Esophagus muscularis mucosa (tissue), 3 donors: ENCODE results near the gene IRF4.

ENCODE experiments used
- EP300 ChIP-seq: sonication (generic); formaldehyde crosslinking; IDR thresholded peaks from one replicate; pipeline ENCODE4 v1.6.1; 2017; ENCODE audit warnings: antibody characterized with exemption
- TF ChIP-seq, protein P1 (sequence below), 3 experiments: fragments of 200-600 bp in 2 of 3; fragments of 450-650 bp in 1 of 3; sonication (generic) in 2 of 3; IDR thresholded peaks; one replicate each; pipeline ENCODE4 v1.5.1; 2017 to 2019; ENCODE audit warnings: antibody characterized with exemption in 3 of 3, mild to moderate bottlenecking in 2 of 3, moderate library complexity in 1 of 3

DNA sequence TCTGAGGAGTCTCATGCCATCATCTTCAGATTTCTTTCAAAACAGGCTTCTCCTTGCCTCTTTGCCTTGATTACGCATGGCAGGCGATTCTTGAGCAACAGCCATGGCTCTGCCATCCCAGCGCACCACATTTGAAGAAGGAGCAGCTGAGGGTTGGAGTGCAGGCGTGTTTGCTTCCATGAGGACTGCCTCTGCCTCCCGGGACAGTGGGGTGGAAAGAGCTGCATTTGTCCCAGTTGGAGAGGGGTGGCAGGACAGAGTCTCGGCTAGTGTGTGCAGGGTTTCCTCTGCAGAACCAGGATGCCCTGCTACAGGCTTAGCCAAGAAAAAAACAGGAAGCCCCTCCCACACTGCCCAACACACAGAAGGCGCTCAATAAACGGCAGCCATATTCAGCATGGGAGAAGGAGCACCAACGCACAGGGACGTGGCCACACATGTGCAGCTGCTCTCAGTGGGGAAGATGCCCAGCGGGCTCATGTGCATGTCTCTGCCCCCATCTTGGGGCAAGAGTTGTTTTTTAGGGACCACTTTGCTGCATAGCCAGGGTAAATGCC lies 36.6 kb downstream of the IRF4 start:
- TF ChIP-seq, protein P1, sequence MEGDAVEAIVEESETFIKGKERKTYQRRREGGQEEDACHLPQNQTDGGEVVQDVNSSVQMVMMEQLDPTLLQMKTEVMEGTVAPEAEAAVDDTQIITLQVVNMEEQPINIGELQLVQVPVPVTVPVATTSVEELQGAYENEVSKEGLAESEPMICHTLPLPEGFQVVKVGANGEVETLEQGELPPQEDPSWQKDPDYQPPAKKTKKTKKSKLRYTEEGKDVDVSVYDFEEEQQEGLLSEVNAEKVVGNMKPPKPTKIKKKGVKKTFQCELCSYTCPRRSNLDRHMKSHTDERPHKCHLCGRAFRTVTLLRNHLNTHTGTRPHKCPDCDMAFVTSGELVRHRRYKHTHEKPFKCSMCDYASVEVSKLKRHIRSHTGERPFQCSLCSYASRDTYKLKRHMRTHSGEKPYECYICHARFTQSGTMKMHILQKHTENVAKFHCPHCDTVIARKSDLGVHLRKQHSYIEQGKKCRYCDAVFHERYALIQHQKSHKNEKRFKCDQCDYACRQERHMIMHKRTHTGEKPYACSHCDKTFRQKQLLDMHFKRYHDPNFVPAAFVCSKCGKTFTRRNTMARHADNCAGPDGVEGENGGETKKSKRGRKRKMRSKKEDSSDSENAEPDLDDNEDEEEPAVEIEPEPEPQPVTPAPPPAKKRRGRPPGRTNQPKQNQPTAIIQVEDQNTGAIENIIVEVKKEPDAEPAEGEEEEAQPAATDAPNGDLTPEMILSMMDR (IDR thresholded peaks at IDR 0.05) = no peak
- no peak for TF ChIP-seq EP300
